HPDE6-E6E7 (cell line): ENCODE results near the gene TMEM131.

Experiments used
- DNase-seq: peaks from one replicate; pipeline ENCODE4 v3.0.0; 2011; ENCODE audit warnings: missing footprints; ENCODE audit errors: extremely low spot score

TMEM131 gene

DNA sequence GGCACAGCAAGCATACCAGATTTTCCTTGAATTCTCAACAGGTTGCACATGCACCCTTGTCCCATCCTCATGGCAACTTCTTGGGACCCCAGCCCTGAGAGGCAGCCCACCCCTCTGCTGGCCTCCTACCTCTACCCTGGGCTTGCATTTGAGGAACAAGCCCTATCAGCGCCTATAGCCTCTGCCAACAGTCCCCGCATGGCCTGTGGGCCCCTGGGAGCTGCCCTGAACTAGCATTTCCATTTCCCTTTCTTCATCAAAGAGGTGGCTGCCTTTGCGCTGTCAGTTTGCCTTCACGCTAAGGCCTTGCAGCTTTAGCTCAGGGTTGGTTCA is 287.7 kb downstream of the TMEM131 start:
- DNase-seq, result no peak

- DNase-seq, result no peak
Observed at GRCh38 chr2:97707362-97708047, 288.2 kb downstream of the TMEM131 start.

- DNase-seq, result no peak
Observed at GRCh38 chr2:97706708-97707345, 288.9 kb downstream of the TMEM131 start.
